ENCODE data around the gene PSG1. TPM values are rescaled to one million over a fixed set of nuclear protein-coding genes. Genes with fewer than 3 reads are reported as not detected.
"Not testable (repeated sequence)": the region's sequence is repeated elsewhere in the genome, so short reads cannot be mapped to it uniquely, and the experiment has no call there.

The PSG1 gene
- not detected for total RNA-seq

DNA sequence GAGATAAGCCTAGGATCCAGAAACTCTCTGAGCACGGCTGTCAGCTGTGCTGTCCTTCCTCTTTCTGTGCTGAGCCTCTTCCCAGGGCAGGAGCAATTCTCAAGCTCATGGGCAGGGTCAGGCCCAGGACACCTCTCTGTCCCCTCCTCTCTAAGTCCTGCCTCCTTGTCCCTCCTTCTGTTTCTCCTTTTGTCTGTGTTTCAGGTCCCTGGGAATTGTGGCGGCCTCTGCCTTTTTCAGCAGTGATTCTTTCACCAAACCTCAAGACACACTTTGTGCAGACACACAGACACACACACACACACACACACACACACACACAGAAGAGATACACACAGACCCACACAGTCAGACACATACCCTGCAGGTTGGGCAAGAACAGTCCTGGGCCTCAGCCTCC lies at the start of gene PSG1:
PSG1 (minus strand) TSS at position 101 of the 400 bp plus-strand sequence. CDS start 132 bp downstream, outside the sequence.
- no peak for DNase-seq
- no peak within 1 kb of the TSS for H3K4me3 Mint-ChIP-seq
- H3K4me1 Mint-ChIP-seq: no peaks in the 10 kb centered on the region
- H3K36me3 Mint-ChIP-seq: no peaks in the 10 kb centered on the region
- no peak for ATAC-seq
- H3K27me3 Mint-ChIP-seq: peaks cover 10% of the 10 kb centered on the region
- CTCF ChIA-PET: no interaction called here
- no peak within 1 kb of the TSS for H3K27ac Mint-ChIP-seq
- H3K9me3 Mint-ChIP-seq (ENCODE audit: low read depth): no peaks in the 10 kb centered on the region

DNA sequence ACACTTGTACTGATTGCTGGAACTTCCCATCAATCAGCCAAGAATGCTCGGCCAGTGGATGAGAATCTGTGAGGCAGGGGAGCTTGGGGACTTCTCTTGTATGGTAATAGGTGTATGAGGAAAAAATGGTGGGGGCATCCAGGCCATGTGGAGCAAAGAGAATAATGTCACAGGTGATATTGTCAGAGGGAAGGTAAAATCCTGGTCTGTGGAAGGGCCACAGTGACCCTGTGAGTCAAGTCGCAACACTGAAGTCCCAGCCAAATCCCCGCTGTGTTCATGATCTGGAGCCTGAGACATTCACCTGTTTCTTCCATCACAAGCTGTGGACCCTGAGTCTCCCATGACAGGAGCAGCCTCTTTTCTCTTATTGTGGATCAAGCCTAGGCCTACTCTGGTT lies 49.4 kb upstream of the PSG1 start:
- Mint-ChIP-seq H3K27me3 (peaks cover 10% of the 10 kb centered on the region), H3K9me3 (ENCODE audit: low read depth) (no peaks in the 10 kb centered on the region), H3K4me3 (no peak overlapping the region), H3K4me1 (no peaks in the 10 kb centered on the region), H3K27ac (no peak overlapping the region), H3K36me3 (no peaks in the 10 kb centered on the region)
- DNase-seq: no peak
- no peak for ATAC-seq
- CTCF ChIA-PET: no interaction called here

DNA sequence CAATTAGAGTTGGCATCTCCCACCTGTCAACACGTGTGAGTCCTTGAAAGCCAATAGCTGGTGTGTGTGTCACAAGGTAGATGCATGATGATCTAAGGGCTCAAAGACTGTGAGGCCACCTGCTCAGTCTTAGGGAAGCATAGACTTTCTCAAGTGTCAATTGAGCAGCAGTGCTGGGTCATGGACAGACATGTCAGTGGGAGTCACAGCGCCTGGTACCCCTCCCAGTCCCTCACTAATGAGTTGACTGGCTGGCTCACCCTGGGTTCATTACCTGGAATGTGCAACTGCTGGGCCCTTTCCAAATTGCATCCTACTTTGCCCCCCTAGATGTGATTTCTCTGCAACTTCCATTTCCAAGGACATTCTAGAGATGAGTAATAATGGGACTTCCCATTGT lies 47.3 kb upstream of the PSG1 start:
- H3K4me3 Mint-ChIP-seq: no peak overlapping the region
- H3K4me1 Mint-ChIP-seq: no peaks in the 10 kb centered on the region
- CTCF ChIA-PET: no interaction called here
- ATAC-seq (no peak), DNase-seq (no peak)
- H3K36me3 Mint-ChIP-seq: no peaks in the 10 kb centered on the region
- no peaks in the 10 kb centered on the region for H3K9me3 Mint-ChIP-seq (ENCODE audit: low read depth)
- peaks cover 10% of the 10 kb centered on the region for H3K27me3 Mint-ChIP-seq
- no peak overlapping the region for H3K27ac Mint-ChIP-seq

DNA sequence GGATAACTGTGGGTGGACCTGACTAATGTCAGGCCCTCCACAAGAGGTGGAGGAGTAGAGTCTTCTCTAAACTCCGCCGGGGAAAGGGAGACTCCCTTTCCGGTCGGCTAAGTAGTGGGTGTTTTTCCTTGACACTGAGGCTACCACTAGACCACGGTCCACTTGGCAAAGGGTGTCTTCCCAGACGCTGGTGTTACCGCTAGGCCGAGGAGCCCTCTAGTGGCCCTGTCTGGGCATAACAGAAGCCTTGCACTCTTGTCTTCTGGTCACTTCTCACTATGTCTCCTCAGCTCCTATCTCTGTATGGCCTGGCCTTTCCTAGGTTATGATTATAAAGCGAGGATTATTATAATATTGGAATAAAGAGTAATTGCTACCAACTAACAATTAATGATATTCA lies 43.6 kb upstream of the PSG1 start:
- H3K4me3 Mint-ChIP-seq; H3K27ac Mint-ChIP-seq; H3K27me3 Mint-ChIP-seq; H3K4me1 Mint-ChIP-seq; ATAC-seq; H3K9me3 Mint-ChIP-seq (ENCODE audit: low read depth); H3K36me3 Mint-ChIP-seq; CTCF ChIA-PET: not testable (repeated sequence)
- peak; percentile 51 for DNase-seq

DNA sequence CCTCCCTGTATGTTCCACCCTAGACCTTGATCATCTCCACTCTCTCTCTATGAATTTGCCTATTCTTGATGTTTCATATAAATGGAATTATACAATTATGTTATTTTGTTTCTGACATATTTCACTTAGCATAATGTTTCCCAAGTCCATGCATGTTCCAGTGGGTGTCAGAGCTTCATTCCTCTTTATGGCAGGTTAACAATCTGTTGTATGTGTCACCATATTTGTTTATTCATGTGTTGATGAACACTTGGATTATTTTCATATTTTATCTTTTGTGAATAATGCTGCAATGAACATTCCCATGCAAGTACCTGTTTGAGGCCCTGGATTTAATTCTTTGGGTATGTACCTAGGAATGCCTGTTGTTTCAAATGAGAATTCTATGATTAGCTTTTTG lies 41.5 kb upstream of the PSG1 start:
- H3K27ac Mint-ChIP-seq; ATAC-seq; H3K4me3 Mint-ChIP-seq; CTCF ChIA-PET; H3K4me1 Mint-ChIP-seq; H3K36me3 Mint-ChIP-seq; H3K9me3 Mint-ChIP-seq (ENCODE audit: low read depth); H3K27me3 Mint-ChIP-seq; DNase-seq: not testable (repeated sequence)

DNA sequence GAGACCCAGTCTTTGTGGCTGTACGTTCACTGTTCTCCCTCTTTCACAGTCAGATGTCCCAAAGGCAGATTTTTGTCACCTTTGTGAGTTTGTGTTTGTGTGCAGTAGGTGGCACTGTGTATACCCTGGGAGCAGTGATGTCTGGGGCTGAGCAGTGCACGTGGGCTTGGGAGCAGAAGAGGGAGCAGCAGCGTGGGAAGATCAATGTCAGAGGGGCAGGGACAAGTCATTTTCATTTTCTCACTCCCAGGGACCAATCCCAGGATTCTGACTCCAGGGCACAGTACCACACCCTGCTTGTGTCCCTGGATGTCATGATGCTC lies 40.2 kb upstream of the PSG1 start:
- CTCF ChIA-PET: no interaction called here
- no peak for DNase-seq
- ATAC-seq: no peak
- no peaks in the 10 kb centered on the region for H3K4me1 Mint-ChIP-seq
- peaks cover 2% of the 10 kb centered on the region for H3K27me3 Mint-ChIP-seq
- H3K4me3 Mint-ChIP-seq: no peak overlapping the region
- H3K27ac Mint-ChIP-seq: no peak overlapping the region
- no peaks in the 10 kb centered on the region for H3K9me3 Mint-ChIP-seq (ENCODE audit: low read depth)
- H3K36me3 Mint-ChIP-seq: no peaks in the 10 kb centered on the region

DNA sequence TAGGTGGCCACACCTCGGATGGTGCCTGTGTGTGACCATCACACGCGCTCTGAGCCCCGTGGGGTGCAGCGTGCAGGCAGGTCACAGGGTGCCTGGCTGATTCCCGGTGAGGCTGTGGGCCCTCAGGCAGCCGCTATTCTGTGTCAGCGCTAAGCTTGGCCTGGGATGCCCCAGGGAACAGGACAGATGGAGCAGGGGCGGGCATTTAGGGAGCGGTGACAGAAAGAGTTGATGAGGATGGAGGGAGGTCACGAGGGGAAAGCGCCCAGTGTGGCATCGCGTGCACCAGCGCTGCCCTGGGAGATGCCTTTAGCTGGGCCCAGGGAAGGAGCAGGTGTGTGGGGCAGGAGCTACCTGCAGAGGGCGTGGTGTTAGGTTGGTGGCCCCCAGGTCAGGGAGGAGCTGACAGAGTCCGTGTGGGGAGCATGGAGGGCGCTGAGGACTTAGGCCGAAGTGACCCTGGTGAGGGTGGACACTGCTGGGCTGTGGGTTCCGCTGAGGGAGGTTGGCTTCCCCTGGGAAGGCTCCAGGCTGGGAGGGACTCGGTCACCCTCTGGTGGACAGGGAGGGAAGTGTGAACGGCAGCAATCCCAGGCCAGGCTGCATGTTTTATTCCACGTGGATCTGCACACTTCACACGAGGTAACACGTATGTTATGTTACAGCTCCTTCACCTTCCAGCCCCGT lies 39.7 kb upstream of the PSG1 start:
- H3K4me3 Mint-ChIP-seq, CTCF ChIA-PET: not testable (repeated sequence)

DNA sequence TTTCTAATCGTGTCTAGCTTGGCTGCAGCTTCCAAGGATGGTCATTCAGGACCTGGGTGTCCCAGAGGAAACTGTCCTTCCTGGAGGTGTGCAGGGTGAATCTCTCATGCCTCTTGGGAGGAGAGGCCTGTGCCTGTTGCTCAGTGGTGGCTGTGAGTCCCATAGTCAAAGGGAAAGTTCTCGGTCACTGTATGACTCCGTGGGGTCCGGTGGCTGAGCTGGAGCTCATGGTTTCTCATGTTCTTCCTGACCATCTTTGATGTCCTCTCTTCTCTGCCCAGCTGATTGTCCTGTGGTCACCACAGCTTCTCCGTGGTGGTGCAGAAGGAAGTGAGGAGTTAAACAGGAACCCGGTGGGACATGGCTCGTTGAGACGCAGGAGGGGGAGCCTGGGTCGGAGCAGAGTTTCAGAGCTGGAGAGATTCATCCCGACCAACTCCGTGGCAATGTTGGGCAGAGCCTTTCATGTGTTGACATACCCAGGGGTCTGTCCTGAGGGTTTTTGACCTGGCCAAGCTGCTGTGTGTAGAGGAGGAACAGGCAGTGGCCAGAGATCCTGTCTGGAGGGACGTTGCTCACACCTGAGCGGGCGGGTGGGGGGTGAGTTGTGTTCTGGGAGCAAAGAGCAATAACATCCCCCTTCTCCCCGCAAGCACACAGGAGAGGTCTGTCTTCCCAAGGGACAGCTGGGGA lies 39.0 kb upstream of the PSG1 start:
- H3K27ac Mint-ChIP-seq, CTCF ChIA-PET: not testable (repeated sequence)

More for the DNA sequence above, 39.7 kb upstream of the PSG1 start:
- not testable (repeated sequence) for ATAC-seq; H3K9me3 Mint-ChIP-seq (ENCODE audit: low read depth); H3K4me1 Mint-ChIP-seq; H3K36me3 Mint-ChIP-seq; H3K27me3 Mint-ChIP-seq; H3K27ac Mint-ChIP-seq; DNase-seq

DNA sequence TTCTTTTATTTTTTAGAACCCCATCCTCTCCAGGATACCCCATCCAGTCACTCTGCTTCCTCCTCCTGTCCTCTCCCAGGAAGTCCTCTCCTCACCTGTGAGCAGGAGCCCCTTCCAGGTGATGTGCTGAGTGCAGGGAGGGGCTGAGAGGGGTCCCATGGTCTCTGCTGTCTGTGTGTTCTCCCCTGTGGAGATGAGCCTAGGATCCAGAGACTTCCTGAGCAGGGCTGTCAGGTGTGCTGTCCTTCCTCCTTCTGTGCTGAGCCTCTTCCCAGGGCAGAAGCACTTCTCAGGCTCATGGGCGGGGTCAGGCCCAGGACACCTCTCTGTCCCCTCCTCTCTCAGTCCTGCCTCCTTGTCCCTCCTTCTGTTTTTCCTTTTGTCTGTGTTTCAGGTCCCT lies 38.1 kb upstream of the PSG1 start, which contains the start of gene PSG6:
PSG6 (minus strand) TSS at position 261 of the 400 bp plus-strand sequence; CDS start at position 159, 102 bp downstream.
- H3K27me3 Mint-ChIP-seq; H3K4me1 Mint-ChIP-seq; H3K36me3 Mint-ChIP-seq; H3K27ac Mint-ChIP-seq; DNase-seq; H3K9me3 Mint-ChIP-seq (ENCODE audit: low read depth); ATAC-seq; H3K4me3 Mint-ChIP-seq; CTCF ChIA-PET: not testable (repeated sequence)

More for the DNA sequence above, 39.0 kb upstream of the PSG1 start:
- H3K4me1 Mint-ChIP-seq; H3K36me3 Mint-ChIP-seq; DNase-seq; H3K27me3 Mint-ChIP-seq; H3K9me3 Mint-ChIP-seq (ENCODE audit: low read depth); H3K4me3 Mint-ChIP-seq; ATAC-seq: not testable (repeated sequence)

DNA sequence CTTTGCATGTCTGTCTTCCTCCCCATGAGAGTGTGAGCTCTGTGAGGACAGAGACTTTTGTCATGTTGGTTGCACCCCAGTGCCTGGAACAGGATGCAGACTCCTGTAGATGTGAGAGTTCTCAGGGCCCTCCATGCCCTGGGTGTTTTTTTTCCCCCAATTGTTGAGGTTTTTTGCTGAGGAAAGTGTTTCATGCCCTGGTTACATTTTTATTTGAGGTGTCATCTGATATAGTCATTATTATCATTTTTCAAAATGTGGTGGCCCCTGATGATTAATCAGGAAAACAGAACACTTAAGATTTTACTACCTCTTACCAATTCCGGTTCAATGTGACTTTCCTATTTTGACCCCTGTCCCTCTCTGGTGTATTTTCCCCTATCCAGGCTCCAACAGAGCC lies 37.4 kb upstream of the PSG1 start:
- H3K4me1 Mint-ChIP-seq; H3K36me3 Mint-ChIP-seq; H3K27ac Mint-ChIP-seq; H3K27me3 Mint-ChIP-seq; CTCF ChIA-PET; ATAC-seq; H3K9me3 Mint-ChIP-seq (ENCODE audit: low read depth); DNase-seq; H3K4me3 Mint-ChIP-seq: not testable (repeated sequence)

DNA sequence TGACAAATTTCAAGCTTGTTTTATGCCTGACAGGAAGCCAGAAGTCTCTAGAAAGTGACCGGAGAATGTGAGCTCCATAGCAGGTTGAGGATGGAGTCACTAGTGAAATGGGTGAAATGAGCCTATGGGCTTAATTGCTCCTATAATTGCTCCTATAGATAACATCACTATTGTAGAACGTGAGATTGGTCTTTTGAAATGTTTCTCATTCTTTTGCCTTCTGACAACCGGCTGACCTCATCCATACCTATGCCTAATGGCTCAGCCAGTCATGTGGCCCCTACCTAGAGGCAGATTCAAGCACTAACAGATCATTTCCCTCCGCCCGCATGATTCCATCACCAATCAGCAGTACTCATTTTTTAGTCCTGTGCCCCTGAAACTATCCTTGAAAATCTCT lies 34.0 kb upstream of the PSG1 start:
- H3K36me3 Mint-ChIP-seq; H3K4me1 Mint-ChIP-seq; DNase-seq; H3K4me3 Mint-ChIP-seq; H3K27me3 Mint-ChIP-seq; H3K9me3 Mint-ChIP-seq (ENCODE audit: low read depth); H3K27ac Mint-ChIP-seq; ATAC-seq; CTCF ChIA-PET: not testable (repeated sequence)

DNA sequence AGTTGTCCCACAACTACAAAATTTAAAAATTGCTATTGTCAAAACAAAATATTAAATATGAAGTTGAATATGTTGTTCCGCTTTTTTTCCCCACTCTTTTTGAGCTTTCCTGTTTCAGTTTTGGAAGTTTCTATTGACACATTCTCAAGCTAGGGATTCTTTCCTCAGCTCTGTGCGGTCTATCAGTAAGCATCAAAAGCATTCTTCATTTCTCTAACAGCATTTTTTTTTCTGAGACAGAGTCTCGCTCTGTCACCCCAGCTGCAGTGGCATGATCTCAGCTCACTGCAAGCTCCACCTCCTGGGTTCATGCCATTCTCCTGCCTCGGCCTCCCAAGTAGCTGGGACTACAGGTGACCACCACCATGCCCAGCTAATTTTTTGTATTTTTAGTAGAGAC lies 33.4 kb upstream of the PSG1 start:
- CTCF ChIA-PET; H3K27ac Mint-ChIP-seq; H3K4me1 Mint-ChIP-seq; H3K36me3 Mint-ChIP-seq; H3K9me3 Mint-ChIP-seq (ENCODE audit: low read depth); H3K27me3 Mint-ChIP-seq; DNase-seq; ATAC-seq; H3K4me3 Mint-ChIP-seq: not testable (repeated sequence)

DNA sequence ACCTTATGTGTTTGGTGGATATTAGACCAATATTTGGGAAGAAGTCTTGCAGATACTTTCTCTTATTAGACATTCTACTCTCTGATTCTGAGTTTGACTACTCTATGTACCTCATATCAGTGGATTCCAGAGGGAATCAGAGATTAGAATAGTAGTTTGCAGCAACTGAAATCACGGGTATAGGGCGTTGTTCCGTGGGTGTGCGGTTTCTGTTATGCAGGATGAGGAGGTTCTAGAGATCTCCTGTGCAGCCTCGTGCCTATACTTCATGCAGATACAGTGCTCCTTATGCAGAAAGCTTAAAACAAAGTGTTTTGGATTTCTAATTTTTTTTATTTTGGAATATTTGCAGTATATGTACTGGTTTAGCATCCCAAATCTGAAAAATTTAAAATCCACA lies 32.2 kb upstream of the PSG1 start:
- H3K36me3 Mint-ChIP-seq; H3K9me3 Mint-ChIP-seq (ENCODE audit: low read depth); H3K27me3 Mint-ChIP-seq; H3K4me1 Mint-ChIP-seq; DNase-seq; H3K4me3 Mint-ChIP-seq; H3K27ac Mint-ChIP-seq; CTCF ChIA-PET; ATAC-seq: not testable (repeated sequence)

DNA sequence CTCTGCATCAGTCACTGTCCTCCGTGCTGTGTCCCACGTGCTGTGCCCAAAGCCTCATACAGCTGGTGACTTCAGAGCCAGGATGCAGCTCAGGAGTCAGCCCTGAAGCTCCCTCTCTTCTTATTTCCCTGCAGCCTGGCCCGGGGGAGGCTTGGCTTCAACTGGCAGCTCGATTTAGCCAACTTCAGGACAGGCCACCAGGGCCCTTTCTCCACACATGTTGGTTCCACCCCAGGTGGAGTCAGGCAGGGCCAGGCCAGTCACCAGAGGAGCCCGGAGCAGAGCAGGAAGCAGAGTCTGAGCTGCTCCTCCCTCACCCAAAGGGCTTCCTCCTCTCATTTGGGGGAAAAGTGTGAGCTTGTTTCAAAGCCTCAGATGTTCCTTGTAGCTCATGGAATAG lies 26.6 kb upstream of the PSG1 start:
- H3K36me3 Mint-ChIP-seq, CTCF ChIA-PET, H3K27me3 Mint-ChIP-seq: not testable (repeated sequence)

More for the DNA sequence above, 26.6 kb upstream of the PSG1 start:
- not testable (repeated sequence) for H3K9me3 Mint-ChIP-seq (ENCODE audit: low read depth); ATAC-seq; H3K4me3 Mint-ChIP-seq; H3K4me1 Mint-ChIP-seq; H3K27ac Mint-ChIP-seq; DNase-seq
